Fibroblast of skin of abdomen (primary cell): ENCODE measurements around the gene SLC25A23.

Source experiments
- DNase-seq: peaks from one replicate; pipeline ENCODE4 v3.0.0-alpha.2; 2013

SLC25A23 gene

DNA sequence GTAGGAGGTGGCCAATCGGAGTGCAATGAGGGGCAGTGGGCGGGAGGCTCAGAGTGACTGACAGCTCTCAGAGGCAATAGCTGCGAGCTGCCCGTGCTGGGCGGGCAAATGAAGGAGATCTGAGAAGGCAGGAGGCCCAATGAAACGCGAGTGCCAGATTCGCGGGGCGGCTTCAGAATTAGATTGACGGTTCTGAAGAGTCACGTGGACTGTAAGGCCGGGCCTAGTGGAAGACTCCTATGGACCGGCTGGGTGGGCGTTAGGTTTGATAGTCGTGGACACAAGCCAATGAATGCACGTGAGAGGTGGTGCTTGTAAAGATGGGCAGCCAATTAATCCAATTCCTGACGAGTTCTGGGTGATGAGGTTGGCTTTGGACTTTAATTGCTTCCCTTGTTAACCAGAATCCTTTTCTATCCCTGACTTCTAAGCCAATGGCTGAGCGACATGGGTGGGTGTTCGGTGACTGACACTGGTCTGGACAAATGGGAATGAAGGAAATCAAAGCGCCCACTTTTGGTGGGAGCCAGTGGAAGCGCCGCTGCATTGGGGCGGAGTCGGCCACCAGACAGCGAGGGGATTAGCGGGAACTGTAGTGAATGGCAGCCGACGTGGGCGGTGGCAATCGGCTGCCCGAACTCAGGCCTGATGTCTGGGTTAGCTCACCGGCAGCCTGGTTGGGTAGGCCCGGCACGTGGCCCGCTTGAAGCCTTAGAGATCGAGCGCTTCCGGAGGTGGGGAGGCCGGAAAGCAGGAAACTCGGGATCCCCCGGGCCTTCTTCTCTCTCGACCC is 34.5 kb downstream of the SLC25A23 start:
- DNase-seq, result peak; percentile 100

DNA sequence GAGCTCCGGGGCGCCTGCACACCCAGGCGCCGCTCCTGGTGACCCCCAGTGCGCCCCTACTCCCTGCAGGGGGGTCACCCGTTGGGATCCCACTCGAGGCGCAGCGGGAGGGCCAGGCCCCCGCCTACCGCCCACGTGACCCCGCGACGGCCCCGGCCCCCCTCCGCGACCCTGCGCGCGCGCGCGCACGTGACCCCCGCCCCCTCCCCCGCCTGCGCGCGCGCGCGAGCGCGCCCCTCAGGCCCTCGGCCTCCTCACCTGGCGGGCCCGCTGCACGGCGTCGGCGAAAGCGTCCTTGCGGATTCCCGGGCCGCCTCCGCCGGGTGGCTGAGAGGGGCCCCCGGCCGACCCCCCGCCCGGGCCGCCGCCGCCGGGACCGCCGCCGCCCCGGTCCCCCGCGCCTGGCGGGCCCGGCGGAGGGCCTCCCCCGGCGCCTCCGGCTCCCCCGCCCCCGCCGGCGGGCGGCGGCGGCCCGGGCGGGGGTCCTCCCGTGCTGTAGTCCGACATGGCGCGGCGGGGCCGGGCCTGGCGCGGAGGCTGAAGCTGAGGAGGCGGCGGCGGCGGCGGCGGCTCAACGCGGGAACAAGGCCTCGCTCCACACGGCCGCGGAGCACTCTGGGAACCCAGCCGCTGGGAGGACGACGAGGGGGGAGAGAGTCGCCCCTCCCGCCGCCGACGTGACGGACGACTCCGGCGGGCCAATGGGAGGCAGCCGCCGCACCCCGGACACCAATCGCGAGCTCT is 35.2 kb downstream of the SLC25A23 start, which contains the start of gene KHSRP:
Gene KHSRP (minus strand): TSS at position 617 of the 744 bp plus-strand sequence. CDS start 110 bp downstream, at position 507.
- no peak for DNase-seq

DNA sequence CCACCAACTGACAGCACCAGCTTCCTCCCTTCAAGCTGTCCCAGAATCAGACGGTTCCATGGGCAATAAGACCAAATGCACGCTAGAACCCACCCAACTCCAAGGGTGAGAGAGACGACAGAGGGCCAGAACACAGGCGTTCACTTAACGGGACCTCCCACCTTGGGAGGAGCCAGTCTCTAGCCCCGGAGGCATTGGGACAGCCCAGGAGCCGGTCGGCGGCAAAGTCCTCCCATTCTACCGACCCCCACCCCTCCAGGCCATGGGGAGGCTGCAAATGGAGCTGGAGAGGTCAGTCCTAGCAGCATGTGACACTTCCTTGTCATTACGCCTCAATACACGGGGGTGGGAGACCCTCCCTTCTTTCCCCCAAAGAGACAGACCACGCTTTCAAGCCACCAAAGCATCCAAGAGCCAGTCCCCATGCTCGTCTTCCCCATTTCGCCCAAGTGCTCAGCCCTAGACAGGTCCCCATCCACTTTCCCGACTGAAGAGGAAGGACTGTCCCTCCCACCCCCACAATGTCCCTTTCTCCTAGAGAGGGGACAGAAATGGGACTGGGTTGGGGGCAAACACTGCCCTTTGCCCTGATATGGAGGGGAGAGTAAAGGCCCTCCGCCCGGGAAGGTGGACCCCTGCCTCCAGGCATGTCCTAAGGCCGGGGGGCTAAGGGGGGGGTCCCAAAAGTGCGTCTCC is 35.9 kb downstream of the SLC25A23 start:
- peak; percentile 40 for DNase-seq

DNA sequence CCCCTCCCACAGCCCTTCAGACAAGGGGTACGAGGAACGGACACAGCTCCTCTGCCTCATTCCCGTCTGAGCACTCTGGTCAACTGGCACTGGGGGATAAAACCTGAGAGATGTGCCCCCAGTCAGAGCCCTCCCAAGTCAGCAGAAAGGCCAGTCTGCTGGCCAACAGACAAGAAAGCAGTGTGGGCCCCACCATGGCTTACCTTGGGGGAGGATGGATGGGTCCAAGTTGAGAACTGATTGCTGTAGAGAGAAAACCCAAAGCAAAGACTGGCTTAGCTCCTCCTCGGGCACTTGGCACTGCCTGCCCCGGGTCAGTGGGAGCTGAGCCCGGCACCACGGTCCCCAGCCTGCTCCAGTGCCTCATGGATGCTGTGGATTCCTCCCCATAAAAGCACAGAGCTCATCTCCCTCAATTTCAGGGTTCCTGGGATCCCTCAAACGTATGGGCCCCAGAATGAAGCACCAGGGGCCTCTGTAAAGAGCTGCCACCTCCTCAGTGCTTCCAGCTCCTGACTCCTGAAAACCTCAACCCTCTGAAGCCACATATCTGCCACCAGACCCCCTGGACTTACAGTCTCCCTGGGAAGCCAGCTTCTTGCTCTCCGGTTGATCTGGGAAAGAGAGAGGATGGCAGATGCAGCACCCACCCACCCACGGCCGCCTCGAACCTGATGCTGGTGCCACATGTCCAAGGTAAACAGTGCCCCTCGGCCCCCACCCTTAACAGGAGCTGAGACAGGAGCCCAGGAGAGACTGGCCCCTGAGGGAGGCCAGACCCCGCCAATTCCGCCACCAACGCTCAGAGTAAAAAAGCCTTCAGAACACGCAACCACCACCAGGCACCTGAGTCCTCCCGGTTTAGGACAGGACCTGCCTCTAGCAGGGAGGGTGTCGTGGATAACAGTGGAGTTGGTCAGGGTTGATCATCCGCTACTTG is 38.2 kb downstream of the SLC25A23 start:
- DNase-seq, result no peak

DNA sequence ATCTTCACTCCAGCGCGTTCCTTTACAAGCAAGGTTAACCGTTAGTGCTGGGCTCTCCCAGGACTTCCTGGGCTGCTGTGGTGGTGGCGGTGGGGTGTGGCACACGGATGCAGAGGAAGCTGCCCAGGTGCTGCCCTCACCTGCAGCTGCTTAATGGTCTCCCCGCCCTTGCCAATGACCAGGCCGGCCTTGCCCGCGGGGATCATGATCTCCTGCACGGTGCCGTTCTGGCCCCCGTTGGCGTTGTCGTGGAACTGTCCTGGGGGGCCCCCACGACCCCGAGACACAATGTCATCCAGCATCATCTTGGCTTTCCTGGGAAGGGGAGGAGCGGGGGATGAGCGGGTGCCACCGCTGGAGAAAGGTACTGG is 41.0 kb downstream of the SLC25A23 start:
- DNase-seq, result no peak

DNA sequence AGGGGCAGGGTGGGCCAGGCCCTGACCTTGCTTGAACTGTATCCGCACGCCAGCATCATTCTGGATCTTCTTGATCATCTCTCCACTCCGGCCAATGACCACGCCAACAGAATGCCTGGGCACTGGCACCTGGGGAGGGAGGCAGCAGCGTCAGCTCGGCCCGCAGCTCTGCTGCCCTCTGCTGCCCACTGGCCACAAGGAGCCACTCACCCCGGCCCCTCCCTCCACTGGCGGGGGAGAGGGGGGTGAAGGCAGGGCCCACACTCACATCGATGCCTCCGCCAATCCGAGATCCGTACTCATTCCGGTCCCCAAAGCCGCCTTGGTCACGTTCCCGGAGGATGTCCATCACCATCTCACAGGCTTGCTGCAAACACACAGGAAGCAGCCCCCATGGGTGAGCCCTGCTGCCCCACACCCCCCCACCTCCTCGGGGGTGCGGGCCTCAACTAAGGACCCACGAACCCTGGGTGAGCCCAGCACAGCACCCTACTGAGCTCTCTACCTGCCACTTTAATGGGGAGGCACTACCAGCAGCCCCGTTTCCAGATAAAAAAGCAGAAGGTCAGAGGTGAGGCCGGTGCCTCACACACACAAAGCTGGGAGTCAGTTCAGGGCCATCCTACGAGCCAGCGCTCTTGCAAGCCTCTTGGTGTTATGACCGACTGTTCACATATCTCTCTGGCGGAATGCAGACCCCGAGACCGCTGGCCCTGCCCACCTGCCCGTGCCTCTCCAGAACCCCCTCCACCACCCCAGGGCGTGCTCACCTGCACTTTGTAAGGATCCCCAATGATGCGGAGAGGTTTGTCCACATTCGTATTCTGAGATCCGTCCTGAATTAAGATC is 41.7 kb downstream of the SLC25A23 start:
- DNase-seq, result no peak

DNA sequence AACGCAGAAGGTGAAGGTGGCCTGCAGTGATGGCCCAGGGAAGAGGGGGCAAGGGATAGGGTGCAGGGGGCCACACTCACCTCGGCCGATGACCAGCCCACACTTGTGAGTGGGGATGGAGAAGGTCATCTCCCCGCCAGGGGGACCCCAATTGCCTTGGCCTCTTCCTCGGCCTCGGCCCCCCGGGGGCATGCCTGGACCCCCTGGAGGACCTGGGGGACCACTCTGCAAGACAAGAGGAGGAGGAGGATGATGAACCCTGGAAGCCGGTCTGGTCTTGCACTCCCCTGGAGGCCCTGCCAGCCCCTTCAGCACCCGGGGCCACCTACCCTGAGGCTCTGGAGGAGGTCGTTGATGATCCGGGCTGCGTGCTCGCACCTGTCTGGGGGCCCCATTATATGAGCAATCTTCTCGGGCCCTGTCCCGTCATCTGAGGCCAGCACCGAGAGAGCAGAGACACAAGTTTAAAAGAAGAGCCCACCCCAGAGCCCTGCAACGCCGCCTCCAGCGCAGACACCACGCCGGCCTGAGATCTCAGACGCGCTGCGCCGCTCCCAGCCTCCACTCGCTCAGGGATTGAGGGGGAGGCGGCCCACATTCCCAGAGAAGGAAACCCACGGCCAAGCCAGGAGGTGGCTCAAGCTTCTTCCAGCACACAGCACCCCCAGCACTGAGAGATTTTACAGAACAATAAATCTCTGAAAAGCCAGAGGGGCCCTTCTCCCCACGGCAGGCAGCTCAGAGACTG is 42.8 kb downstream of the SLC25A23 start:
- DNase-seq, result no peak

DNA sequence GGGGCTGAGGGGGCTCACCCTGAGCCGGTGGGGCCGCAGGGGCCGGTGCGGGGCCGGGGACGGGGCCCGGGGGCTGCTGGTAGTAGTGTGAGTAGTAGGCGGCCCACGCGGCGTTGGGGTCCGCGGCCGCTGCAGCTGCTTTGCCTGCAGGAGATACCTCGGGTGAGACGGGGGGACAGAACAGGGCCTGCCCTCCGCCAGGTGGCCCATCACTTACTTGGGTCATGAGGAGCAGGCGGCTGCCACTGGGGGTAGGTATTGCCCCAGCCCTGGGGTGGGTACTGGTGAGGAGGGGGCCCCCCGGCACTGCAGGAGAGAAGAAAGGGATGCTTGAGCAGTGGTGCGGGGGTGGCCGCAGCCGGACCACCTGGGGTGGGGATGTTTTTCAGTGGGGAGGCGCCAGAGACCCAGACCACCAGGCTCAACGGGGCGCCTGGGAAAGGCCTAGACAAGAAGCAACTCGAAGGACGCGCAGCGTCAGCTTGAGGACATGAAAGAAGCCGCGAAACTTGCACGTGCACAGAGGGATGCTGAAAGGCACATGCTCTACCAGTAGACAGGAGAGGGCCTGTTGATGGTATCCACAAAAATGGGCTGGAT is 43.9 kb downstream of the SLC25A23 start:
- no peak for DNase-seq

DNA sequence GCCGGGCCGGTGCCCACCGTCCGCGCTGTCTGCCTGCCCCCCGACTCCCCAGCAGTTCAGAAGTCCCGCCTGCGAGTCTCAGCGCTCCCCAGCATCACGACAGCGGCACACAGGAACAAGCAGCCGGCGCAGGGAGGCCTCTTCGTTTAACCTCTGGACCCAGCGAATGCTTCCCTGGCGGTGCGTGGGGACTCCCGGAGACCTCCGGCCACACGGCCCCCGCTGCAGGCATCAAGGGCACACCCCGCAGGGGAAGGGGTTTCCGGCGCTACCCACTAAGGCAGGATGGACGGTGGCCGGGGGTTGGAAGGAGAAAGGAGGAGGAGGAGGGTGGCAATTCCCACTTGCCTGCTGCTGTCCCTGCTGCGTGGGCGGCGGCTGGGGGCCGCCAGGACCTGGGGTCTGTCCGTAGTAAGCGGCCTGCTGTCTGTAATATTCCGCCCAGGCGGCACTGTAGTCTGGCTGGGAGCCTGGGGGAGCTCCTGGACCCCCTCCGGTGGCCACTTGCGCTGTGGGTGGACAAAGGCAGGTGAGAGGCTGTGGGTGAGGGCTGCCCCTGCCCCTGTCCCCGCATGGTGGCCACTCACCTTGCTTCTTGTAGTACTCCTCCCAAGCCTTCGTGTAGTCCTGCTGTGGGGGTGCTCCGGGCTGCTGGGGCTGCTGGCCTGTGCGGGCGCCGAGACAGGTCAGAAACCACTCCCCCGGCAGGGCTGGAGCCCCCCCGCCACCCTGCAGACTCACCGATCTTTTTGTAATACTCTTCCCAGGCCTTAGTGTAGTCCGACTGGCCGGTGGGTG is 44.6 kb downstream of the SLC25A23 start:
- no peak for DNase-seq

DNA sequence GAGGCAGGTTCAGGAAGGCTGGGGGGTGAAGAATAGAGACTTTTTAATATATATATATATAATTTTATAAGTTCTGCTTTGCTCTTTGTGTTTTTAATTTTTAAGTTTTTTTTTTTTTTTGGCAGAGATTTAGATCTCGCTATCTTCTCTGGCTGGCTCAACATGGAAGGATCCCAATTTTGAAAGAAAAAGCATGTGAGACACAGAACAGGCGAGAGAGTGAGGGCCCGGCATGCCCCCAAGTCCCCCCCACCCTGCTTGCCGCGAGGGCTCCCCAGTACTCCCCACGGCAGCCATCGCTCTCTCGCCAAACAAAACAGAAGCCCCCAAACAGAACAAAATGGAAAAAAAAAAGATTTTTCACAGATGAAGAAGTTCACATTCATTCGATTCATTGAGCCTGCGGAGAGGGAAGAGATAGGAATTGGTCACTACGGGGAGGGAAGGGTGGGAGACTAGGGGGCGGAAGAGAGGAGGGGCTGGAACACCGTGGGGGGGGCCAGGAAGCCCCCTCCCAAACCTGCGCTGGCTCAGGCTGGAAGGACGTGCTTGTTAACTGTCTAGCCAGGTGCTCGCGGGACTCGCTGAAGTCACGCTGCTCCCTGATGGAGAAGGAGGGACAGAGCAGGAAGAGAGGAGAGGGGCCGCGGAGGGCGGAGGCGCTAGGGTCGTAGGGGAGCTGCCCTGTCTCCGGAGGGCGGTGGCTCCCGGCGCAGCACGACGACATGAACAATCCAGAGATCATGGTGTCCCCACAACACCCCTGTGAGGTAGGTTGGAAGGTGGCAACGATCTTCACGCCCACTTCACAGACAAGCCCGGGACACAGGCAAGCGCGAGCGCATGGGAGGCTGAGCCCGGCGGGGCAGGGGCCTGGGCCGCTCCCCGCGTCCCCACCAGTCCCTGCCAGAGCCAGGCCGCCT is 45.6 kb downstream of the SLC25A23 start:
- DNase-seq, result no peak

DNA sequence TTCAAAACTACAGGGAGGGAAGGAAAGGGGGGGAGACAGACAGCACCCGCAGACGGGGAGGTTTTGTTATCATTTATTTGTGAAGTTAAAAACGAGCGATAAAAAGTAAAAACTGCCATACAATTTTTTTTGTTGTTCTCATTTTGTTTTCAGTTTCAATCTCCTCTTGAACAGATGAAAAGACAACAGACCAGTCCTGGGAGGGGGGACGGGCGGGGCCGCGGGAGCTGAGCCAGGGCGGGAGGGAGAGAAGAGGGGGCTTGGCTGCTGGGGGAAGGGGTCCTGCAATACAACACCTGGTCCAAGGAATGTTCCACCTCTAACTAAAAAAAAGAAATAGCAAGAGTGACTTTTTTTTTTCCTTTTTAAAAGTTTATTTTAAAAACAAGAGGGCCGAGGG is 46.3 kb downstream of the SLC25A23 start:
- DNase-seq, result no peak

DNA sequence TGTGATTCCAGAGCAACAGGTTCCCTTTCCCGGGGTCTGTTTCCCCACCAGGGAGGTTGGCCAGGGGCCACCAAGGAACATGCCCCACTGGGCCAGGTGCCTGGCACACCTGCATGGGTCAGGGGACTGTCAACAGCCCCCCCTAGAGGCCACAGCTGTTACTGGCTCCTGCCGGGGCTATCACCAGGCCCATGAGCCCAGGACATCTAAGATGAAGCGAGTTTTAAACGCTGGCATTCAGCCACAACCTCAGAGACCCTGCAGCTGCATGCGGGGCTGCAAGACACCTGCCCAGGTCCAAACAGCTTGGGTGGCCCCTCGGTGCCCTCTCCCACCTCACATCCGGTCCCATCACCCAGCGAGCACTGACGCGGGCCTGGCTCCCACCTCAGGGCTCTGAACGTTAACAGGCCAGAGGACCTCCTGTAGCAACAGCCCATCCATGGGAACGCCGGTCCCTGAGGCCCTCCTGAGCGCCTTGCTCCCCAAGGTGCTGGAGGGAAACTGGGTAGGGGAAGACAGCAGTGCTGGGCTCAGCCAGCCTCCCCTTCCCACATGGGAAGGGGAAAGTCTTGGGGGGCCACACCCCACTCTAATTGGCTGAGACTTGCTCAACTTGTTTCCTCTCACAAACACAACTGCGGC is 47.0 kb downstream of the SLC25A23 start:
- DNase-seq, result no peak

DNA sequence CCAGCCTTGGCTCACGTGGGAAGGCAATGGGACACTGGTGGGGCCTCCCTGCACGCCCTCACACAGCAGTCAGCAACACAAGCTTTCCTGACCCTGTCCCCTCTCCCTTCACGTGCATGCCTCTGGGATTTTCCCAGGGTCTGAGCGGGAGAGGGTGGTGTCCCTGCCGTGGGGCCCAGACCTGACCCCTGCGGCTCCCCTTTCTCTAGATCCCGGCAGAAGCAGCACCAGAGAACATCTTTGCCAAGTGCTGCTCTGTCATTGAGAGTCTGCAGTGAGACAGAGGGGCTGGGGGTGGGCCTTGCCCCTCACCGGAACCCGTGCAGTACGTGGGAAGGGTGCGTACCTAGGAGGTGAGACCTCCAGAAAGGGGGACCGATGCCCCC is 47.5 kb downstream of the SLC25A23 start:
- no peak for DNase-seq

DNA sequence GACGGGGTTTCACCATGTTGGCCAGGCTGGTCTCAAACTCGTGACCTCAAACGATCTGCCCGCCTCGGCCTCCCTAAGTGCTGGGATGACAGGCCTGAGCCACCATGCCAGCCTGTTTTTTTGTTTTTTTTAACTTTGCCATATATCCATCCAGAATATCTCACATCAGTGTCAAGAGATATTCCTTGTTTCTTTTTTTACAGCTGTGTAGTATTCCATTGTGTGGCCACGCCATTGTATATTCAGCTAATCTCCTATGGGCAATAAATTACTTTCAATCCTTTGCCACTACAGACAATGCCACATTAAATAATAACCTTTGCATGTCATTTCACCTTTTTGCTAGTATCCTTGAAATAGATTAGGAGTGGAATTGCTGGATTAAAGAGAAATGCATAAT is 50.2 kb downstream of the SLC25A23 start:
- no peak for DNase-seq

DNA sequence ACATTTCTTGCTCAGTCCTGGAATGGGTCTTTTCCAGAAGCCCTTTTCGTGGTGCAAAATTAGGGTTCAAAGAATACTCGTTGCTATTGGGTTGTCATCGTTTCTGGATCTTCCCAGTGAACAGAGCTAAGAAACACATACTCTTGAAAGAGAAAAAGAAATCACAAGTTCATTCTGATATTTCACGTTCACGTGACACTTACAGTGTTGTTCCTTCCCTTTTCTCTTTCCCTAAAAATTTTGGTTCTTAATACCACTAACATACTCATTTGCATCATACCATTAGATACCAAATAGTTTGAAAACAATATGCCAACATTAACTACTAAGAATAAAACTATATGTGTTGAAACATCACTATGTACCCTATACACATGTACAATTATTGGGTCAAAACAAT is 53.2 kb downstream of the SLC25A23 start:
- DNase-seq, result no peak

DNA sequence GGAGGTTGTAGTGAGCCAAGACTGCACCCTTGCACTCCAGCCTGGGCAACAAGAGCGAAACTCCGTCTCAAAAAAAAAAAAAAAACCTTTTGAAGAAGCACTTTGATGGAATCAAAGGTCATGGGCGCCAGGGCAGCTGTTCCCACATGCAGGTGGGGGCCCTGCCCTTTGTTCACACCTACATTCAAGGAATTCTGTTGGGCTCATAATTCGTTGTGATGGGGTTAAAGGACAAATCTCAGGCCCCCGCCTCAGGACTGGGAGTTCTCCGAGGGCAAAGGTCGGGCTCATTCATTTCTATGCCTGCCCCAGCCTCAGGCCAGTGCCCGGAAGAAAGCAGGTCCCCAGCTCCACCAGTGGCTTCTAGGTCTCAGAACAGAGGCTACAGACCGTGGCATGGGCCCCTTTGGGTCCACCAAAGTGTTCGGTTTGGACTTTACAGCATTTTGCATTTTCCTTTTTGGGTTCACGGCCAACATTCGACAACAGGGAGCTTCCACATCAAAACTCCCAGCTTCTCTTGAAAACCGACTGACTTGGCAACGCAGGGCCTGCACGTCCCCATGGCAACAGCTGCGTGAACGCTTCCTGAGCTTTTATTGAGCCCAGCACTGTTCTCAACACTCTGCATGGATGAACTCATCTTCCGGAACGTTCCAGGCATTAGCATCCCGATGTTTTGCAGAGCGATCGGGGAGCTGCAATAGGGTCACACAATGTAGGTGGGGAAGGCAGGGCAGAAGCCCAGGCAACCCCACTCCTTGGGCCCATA is 56.6 kb downstream of the SLC25A23 start:
- peak; percentile 69 for DNase-seq

DNA sequence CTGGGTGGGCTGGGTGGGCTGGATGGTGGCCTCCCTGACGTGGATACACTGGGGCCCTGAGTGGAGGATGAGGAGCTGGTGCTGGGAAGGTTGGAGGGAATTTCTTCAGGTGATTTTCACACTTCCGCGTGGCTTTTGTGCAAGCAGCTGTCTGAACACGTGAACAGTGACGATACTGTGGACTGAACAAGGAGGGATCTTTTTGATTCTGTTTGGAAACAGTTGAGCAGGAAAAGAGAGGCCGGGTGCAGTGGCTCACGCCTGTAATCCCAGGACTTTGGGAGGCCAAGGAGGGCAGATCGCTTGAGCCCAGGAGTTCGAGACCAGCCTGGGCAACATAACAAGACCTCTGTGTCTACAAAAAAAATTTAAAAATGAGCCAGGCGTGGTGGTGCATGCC is 57.5 kb downstream of the SLC25A23 start:
- no peak for DNase-seq
